DMS153 treated with DMSO at 0.1 percent for 48 hours (cell line): Measurements from ENCODE around the gene PIERCE2.
A peak's percentile ranks its signal among the peaks of the same experiment; 100 is the strongest.
"Not testable (repeated sequence)": the region's sequence is repeated elsewhere in the genome, so short reads cannot be mapped to it uniquely, and the experiment has no call there.

Experiments
- DNase-seq: peaks from one replicate; lab custom pipeline; 2025; ENCODE audit not compliant: unreplicated experiment; lab: John Stamatoyannopoulos, UW

Gene PIERCE2

GRCh38 chr15:55408012-55408928 is at the start of gene PIERCE2, which contains the start of gene CCPG1:
Gene PIERCE2 (plus strand): TSS chr15:55408495. CDS start chr15:55408769, 274 bp downstream.
Gene CCPG1 (minus strand): TSS chr15:55408359. CDS start chr15:55389424, 18,935 bp downstream.
- peak; percentile 68 for DNase-seq

- DNase-seq: no peak
These were observed 48.0 kb upstream of the PIERCE2 start for GRCh38 chr15:55360256-55360655.

- no peak for DNase-seq
These were observed 47.2 kb upstream of the PIERCE2 start for GRCh38 chr15:55361048-55361447.

- DNase-seq: no peak
These were observed 45.7 kb upstream of the PIERCE2 start for GRCh38 chr15:55362641-55363040.

GRCh38 chr15:55366981-55367380 is 41.3 kb upstream of the PIERCE2 start:
- DNase-seq: no peak

GRCh38 chr15:55372701-55373440 is 35.4 kb upstream of the PIERCE2 start:
- no peak for DNase-seq

- DNase-seq: no peak
These were observed 29.2 kb upstream of the PIERCE2 start for GRCh38 chr15:55379095-55379494.

GRCh38 chr15:55381595-55381994 is 26.7 kb upstream of the PIERCE2 start:
- no peak for DNase-seq

GRCh38 chr15:55383687-55384086 is 24.6 kb upstream of the PIERCE2 start:
- no peak for DNase-seq

GRCh38 chr15:55387027-55387426 is 21.3 kb upstream of the PIERCE2 start:
- no peak for DNase-seq

GRCh38 chr15:55389264-55389607 is 19.1 kb upstream of the PIERCE2 start:
- DNase-seq: no peak

GRCh38 chr15:55394694-55395093 is 13.6 kb upstream of the PIERCE2 start:
- DNase-seq: no peak

- DNase-seq: no peak
These were observed 10.1 kb upstream of the PIERCE2 start for GRCh38 chr15:55398243-55398642.

GRCh38 chr15:55400050-55400449 is 8.2 kb upstream of the PIERCE2 start:
- not testable (repeated sequence) for DNase-seq

GRCh38 chr15:55401786-55402246 is 6.5 kb upstream of the PIERCE2 start:
- DNase-seq: no peak

- no peak for DNase-seq
These were observed 5.6 kb upstream of the PIERCE2 start for GRCh38 chr15:55402707-55403106.

GRCh38 chr15:55403531-55403930 is 4.8 kb upstream of the PIERCE2 start:
- DNase-seq: no peak

GRCh38 chr15:55407498-55408011 is 740 bp upstream of the PIERCE2 start:
- DNase-seq: no peak

- DNase-seq: not testable (repeated sequence)
These were observed 681 bp downstream of the PIERCE2 start for GRCh38 chr15:55408976-55409375.

GRCh38 chr15:55417678-55418077 is 9.4 kb downstream of the PIERCE2 start:
- DNase-seq: not testable (repeated sequence)

GRCh38 chr15:55420171-55420866 is 12.0 kb downstream of the PIERCE2 start:
- no peak for DNase-seq
